KMS-11 (cell line): Measurements from ENCODE around the gene CTNNA1.

Experiments
- H2AFZ ChIP-seq: fragments of 200-600 bp; sonication (generic); 2 replicates; pipeline ENCODE4 v1.6.1; 2016; ENCODE audit warnings: antibody characterized with exemption, mixed run types, low read depth
- H3K27ac ChIP-seq: fragments of 200-600 bp; sonication (generic); 2 replicates; pipeline ENCODE4 v1.6.1; 2016; ENCODE audit warnings: mild to moderate bottlenecking, mixed run types
- H3K27me3 ChIP-seq: fragments of 200-600 bp; sonication (generic); 2 replicates; pipeline ENCODE4 v1.6.1; 2017; ENCODE audit warnings: mild to moderate bottlenecking, low read depth, mixed run types, moderate library complexity; ENCODE audit not compliant: insufficient read depth
- H3K36me3 ChIP-seq: fragments of 200-600 bp; sonication (generic); 2 replicates; pipeline ENCODE4 v1.6.1; 2017; ENCODE audit warnings: mild to moderate bottlenecking, mixed run types; ENCODE audit not compliant: insufficient read depth
- H3K4me1 ChIP-seq: fragments of 200-600 bp; sonication (generic); 2 replicates; pipeline ENCODE4 v1.6.1; 2016; ENCODE audit warnings: mild to moderate bottlenecking, low read depth, mixed run types; ENCODE audit not compliant: poor library complexity, severe bottlenecking
- H3K4me2 ChIP-seq: fragments of 200-600 bp; sonication (generic); 2 replicates; pipeline ENCODE4 v1.7.0; 2016; ENCODE audit warnings: mild to moderate bottlenecking, mixed run types
- H3K4me3 ChIP-seq: fragments of 200-600 bp; sonication (generic); IDR thresholded peaks from 2 replicates; pipeline ENCODE4 v1.6.1; 2017; ENCODE audit warnings: low read depth, low read length, mixed read lengths; ENCODE audit not compliant: insufficient read depth
- H3K79me2 ChIP-seq: fragments of 200-600 bp; sonication (generic); 2 replicates; pipeline ENCODE4 v1.6.1; 2016; ENCODE audit warnings: low read depth, mixed run types; ENCODE audit not compliant: insufficient read depth
- H3K9ac ChIP-seq: fragments of 200-600 bp; sonication (generic); 2 replicates; pipeline ENCODE4 v1.6.1; 2016; ENCODE audit warnings: mild to moderate bottlenecking, mixed run types
- H4K20me1 ChIP-seq: fragments of 200-600 bp; sonication (generic); 2 replicates; pipeline ENCODE4 v1.6.1; 2016; ENCODE audit warnings: mild to moderate bottlenecking, mixed run types; ENCODE audit not compliant: insufficient read depth
- CTCF ChIP-seq: fragments of 200-600 bp; sonication (generic); conservative IDR thresholded peaks from 2 replicates; pipeline ENCODE4 v1.6.1; 2017; ENCODE audit warnings: low read depth, mild to moderate bottlenecking, antibody characterized with exemption, low read length, moderate library complexity, mixed read lengths

Gene CTNNA1

GRCh38 chr5:138824924-138825863 is 72.0 kb downstream of the CTNNA1 start:
- Histone ChIP-seq H2AFZ (no peak overlapping the region), H3K27me3 (no peaks in the 10 kb centered on the region), H3K9ac (no peak overlapping the region), H3K36me3 (no peaks in the 10 kb centered on the region), H3K27ac (no peak overlapping the region), H3K4me2 (no peak overlapping the region), H4K20me1 (no peaks in the 10 kb centered on the region), H3K4me3 (no peak overlapping the region), H3K79me2 (no peaks in the 10 kb centered on the region), H3K4me1 (no peaks in the 10 kb centered on the region)
- peak; percentile 77 for TF ChIP-seq CTCF

- no peak overlapping the region for H2AFZ ChIP-seq
- H3K79me2 ChIP-seq: no peaks in the 10 kb centered on the region
- H3K36me3 ChIP-seq: no peaks in the 10 kb centered on the region
- H3K27me3 ChIP-seq: no peaks in the 10 kb centered on the region
- H4K20me1 ChIP-seq: no peaks in the 10 kb centered on the region
- no peak overlapping the region for H3K27ac ChIP-seq
- no peak overlapping the region for H3K9ac ChIP-seq
- no peak overlapping the region for H3K4me2 ChIP-seq
- H3K4me3 ChIP-seq: no peak overlapping the region
- H3K4me1 ChIP-seq: peaks cover 19% of the 10 kb centered on the region
- TF ChIP-seq CTCF: no peak
Observed at GRCh38 chr5:138828556-138828955, 75.3 kb downstream of the CTNNA1 start.

- Histone ChIP-seq H3K27me3 (no peaks in the 10 kb centered on the region), H3K9ac (no peak overlapping the region), H3K4me2 (no peak overlapping the region), H3K4me1 (peaks cover 19% of the 10 kb centered on the region), H3K36me3 (no peaks in the 10 kb centered on the region), H3K4me3 (no peak overlapping the region), H4K20me1 (no peaks in the 10 kb centered on the region), H3K27ac (no peak overlapping the region), H3K79me2 (no peaks in the 10 kb centered on the region), H2AFZ (no peak overlapping the region)
- TF ChIP-seq CTCF: no peak
Observed at GRCh38 chr5:138829341-138829740, 76.1 kb downstream of the CTNNA1 start.

GRCh38 chr5:138831703-138832102 is 78.5 kb downstream of the CTNNA1 start:
- no peak overlapping the region for H3K4me3 ChIP-seq
- no peak overlapping the region for H2AFZ ChIP-seq
- TF ChIP-seq CTCF: no peak
- no peak overlapping the region for H3K9ac ChIP-seq
- peak overlapping the region; percentile 3; the same call in 1 of the 2 replicates for H3K4me2 ChIP-seq
- no peaks in the 10 kb centered on the region for H3K27me3 ChIP-seq
- peaks cover 19% of the 10 kb centered on the region for H3K4me1 ChIP-seq
- no peaks in the 10 kb centered on the region for H3K36me3 ChIP-seq
- no peaks in the 10 kb centered on the region for H4K20me1 ChIP-seq
- no peak overlapping the region for H3K27ac ChIP-seq
- H3K79me2 ChIP-seq: no peaks in the 10 kb centered on the region
